Transverse colon (tissue), 4 donors: ENCODE data around the gene ANXA5. TPM values are rescaled to one million over a fixed set of nuclear protein-coding genes. Genes with fewer than 3 reads are reported as not detected.

Source experiments
- DNase-seq: peaks from one replicate; pipeline ENCODE4 v3.0.0-alpha.2; 2019
- H3K27ac ChIP-seq, 4 donors: fragments of 200-600 bp; sonication (generic); 2 replicates each; pipeline ENCODE4 v1.5.1; 2016 to 2018; ENCODE audit warnings: inconsistent platforms in 4 of 4
- H3K27me3 ChIP-seq: fragments of 200-600 bp; sonication (generic); 2 replicates; pipeline ENCODE4 v1.5.1; 2017; ENCODE audit warnings: inconsistent platforms
- H3K36me3 ChIP-seq, 4 donors: fragments of 200-600 bp; sonication (generic); 2 replicates each; pipeline ENCODE4 v1.5.1; 2017 to 2019; ENCODE audit warnings: inconsistent platforms in 4 of 4
- H3K4me1 ChIP-seq, 4 donors: fragments of 200-600 bp; sonication (generic); 2 replicates each; pipeline ENCODE4 v1.5.1; 2017 to 2020; ENCODE audit warnings: inconsistent platforms in 4 of 4
- H3K4me3 ChIP-seq, 4 donors: fragments of 200-600 bp; sonication (generic); 1 replicate in 1 of 4; 2 replicates in 3 of 4; pipeline versions ENCODE4 v1.5.1 to v1.6.1; 2017 to 2019; ENCODE audit warnings: inconsistent platforms in 4 of 4
- H3K9me3 ChIP-seq, 2 donors: fragments of 200-600 bp; sonication (generic); 2 replicates each; pipeline ENCODE4 v1.5.1; 2017 to 2019; ENCODE audit warnings: inconsistent platforms in 2 of 2
- CTCF ChIP-seq, 5 experiments: fragments of 200-600 bp in 3 of 5; fragments of 450-650 bp in 2 of 5; sonication (generic) in 3 of 5; IDR thresholded peaks; 1 replicate in 2 of 5; 2 replicates in 3 of 5; pipeline ENCODE4 v1.5.1; 2016 to 2017; ENCODE audit warnings: antibody characterized with exemption in 5 of 5, inconsistent platforms in 3 of 5, mild to moderate bottlenecking in 2 of 5, moderate library complexity in 1 of 5
- EP300 ChIP-seq: sonication (generic); formaldehyde crosslinking; IDR thresholded peaks from one replicate; pipeline ENCODE4 v1.6.1; 2017; ENCODE audit warnings: antibody characterized with exemption, low read depth
- POLR2A ChIP-seq: fragments of 450-650 bp; IDR thresholded peaks from one replicate; pipeline ENCODE4 v1.6.1; 2016; ENCODE audit warnings: antibody characterized with exemption, mild to moderate bottlenecking, moderate library complexity
- POLR2AphosphoS5 ChIP-seq, 3 donors: sonication (generic); formaldehyde crosslinking; IDR thresholded peaks; one replicate each; pipeline ENCODE4 v1.6.1; 2016; ENCODE audit warnings: antibody characterized with exemption in 3 of 3
- WGBS, 2 donors: methylation state at CpG; one replicate each; pipeline ENCODE4 v1.1.5; 2018; ENCODE audit warnings: low coverage in 1 of 2; 5-methylcytosine and 5-hydroxymethylcytosine counted together
- in situ Hi-C, 4 donors: fragments of 200-750 bp; cut with MboI; loops; one replicate each; pipeline versions ENCODE4 v1.15.0 to v1.15.1; 2017; ENCODE audit warnings: low sequenced_read_pairs in 3 of 4, low pct_ligation_motif_present in 1 of 4, low pct_unique_long_range_greater_than_20kb in 1 of 4
- intact Hi-C: fragments of 100-400 bp; cut with DNase I; formaldehyde crosslinking; loops from one replicate; pipeline ENCODE4 v1.15.1; 2023; ENCODE audit warnings: low total_unique reads
- total RNA-seq, 4 donors: library from RNA; depleted of rRNA; stranded (reverse); fragments of >200 nt; gene quantifications; one replicate each; pipeline ENCODE4 v1.1.0, GENCODE V29; 2016

ANXA5 gene
- total RNA-seq, 4 donors from 2014 or later, result 62.7 to 196 (median 135) TPM

- peak; percentile 73 for DNase-seq
- TF ChIP-seq EP300 (no peak), POLR2AphosphoS5 (IDR thresholded peaks at IDR 0.05) (peak; percentile 66 to 78 (median 75)), CTCF (IDR thresholded peaks at IDR 0.05) (no peak), POLR2A (peak; percentile 35)
- intact Hi-C loops (no loop called here), in situ Hi-C loops (no loop called here)
- Histone ChIP-seq H3K4me1 (peaks cover 0 to 10% (median 0%) of the 10 kb centered on the region in 4 donors), H3K36me3 (no peaks in the 10 kb centered on the region), H3K27ac (peak overlapping the region; percentile 64 to 80 (median 75)), H3K9me3 (no peaks in the 10 kb centered on the region), H3K27me3 (no peaks in the 10 kb centered on the region), H3K4me3 (peak overlapping the region in 2 of 4 donors; percentile 4 to 5)
- 24 to 39% methylated on average over 8 to 18 of the region's 18 CpGs for WGBS, 2 donors
Observed at GRCh38 chr4:121711263-121712000, 14.7 kb upstream of the ANXA5 start.

- TF ChIP-seq POLR2A (no peak), POLR2AphosphoS5 (IDR thresholded peaks at IDR 0.05) (no peak), CTCF (IDR thresholded peaks at IDR 0.05) (no peak), EP300 (no peak)
- Histone ChIP-seq H3K4me1 (peaks cover 0 to 10% (median 0%) of the 10 kb centered on the region in 4 donors), H3K36me3 (no peaks in the 10 kb centered on the region), H3K27me3 (no peaks in the 10 kb centered on the region), H3K27ac (no peak overlapping the region), H3K4me3 (no peak overlapping the region), H3K9me3 (no peaks in the 10 kb centered on the region)
- intact Hi-C loops, result no loop called here
- DNase-seq, result no peak
- in situ Hi-C loops, result no loop called here
- 85 to 88% methylated on average over 1 to 3 of the region's 3 CpGs for WGBS, 2 donors
Observed at GRCh38 chr4:121709766-121710405, 13.1 kb upstream of the ANXA5 start.

GRCh38 chr4:121707344-121707743, 10.6 kb upstream of the ANXA5 start:
- in situ Hi-C loops, result no loop called here
- H3K4me1 ChIP-seq, result peaks cover 0 to 10% (median 0%) of the 10 kb centered on the region in 4 donors
- no peaks in the 10 kb centered on the region for H3K27me3 ChIP-seq
- no peak for DNase-seq
- no peaks in the 10 kb centered on the region for H3K36me3 ChIP-seq
- no peak overlapping the region for H3K27ac ChIP-seq
- no peak overlapping the region for H3K4me3 ChIP-seq
- no peaks in the 10 kb centered on the region for H3K9me3 ChIP-seq
- TF ChIP-seq EP300 (no peak), POLR2A (no peak), CTCF (IDR thresholded peaks at IDR 0.05) (no peak), POLR2AphosphoS5 (IDR thresholded peaks at IDR 0.05) (no peak)
- intact Hi-C loops, result no loop called here

- intact Hi-C loops, result no loop called here
- WGBS, 2 donors, result 59 to 66% methylated on average over 3 to 4 of the region's 4 CpGs
- peaks cover 0 to 5% (median 0%) of the 10 kb centered on the region in 4 donors for H3K4me1 ChIP-seq
- no peak overlapping the region for H3K27ac ChIP-seq
- in situ Hi-C loops, result no loop called here
- H3K4me3 ChIP-seq, result no peak overlapping the region
- TF ChIP-seq POLR2A (no peak), EP300 (no peak), POLR2AphosphoS5 (IDR thresholded peaks at IDR 0.05) (no peak), CTCF (IDR thresholded peaks at IDR 0.05) (no peak)
- DNase-seq, result no peak
- H3K36me3 ChIP-seq, result no peaks in the 10 kb centered on the region
- no peaks in the 10 kb centered on the region for H3K27me3 ChIP-seq
- H3K9me3 ChIP-seq, result no peaks in the 10 kb centered on the region
Observed at GRCh38 chr4:121706595-121707021, 9.8 kb upstream of the ANXA5 start.
